Esophagus squamous epithelium (tissue), 5 donors: Measurements from ENCODE around the gene H6PD. TPM values are rescaled to one million over a fixed set of nuclear protein-coding genes. Genes with fewer than 3 reads are reported as not detected.

Experiments
- DNase-seq: peaks from one replicate; lab custom pipeline; 2025; lab: John Stamatoyannopoulos, UW
- H3K27ac ChIP-seq, 4 donors: fragments of 200-600 bp; sonication (generic); one replicate each; pipeline ENCODE4 v1.5.1; 2016 to 2019; ENCODE audit warnings: mild to moderate bottlenecking in 1 of 4
- H3K27me3 ChIP-seq, 4 donors: fragments of 200-600 bp; sonication (generic); 1 replicate in 3 of 4; 2 replicates in 1 of 4; pipeline versions ENCODE4 v1.5.1 to v1.6.0; 2017 to 2021; ENCODE audit warnings: antibody characterized with exemption in 1 of 4
- H3K36me3 ChIP-seq, 3 donors: fragments of 200-600 bp; sonication (generic); one replicate each; pipeline ENCODE4 v1.5.1; 2016 to 2019
- H3K4me1 ChIP-seq, 3 donors: fragments of 200-600 bp; sonication (generic); one replicate each; pipeline ENCODE4 v1.5.1; 2017 to 2019
- H3K4me3 ChIP-seq, 4 donors: fragments of 200-600 bp; sonication (generic); 1 replicate in 3 of 4; 2 replicates in 1 of 4; pipeline ENCODE4 v1.5.1; 2016 to 2019; ENCODE audit warnings: mild to moderate bottlenecking in 2 of 4, moderate library complexity in 1 of 4
- H3K9me3 ChIP-seq, 3 donors: fragments of 200-600 bp; sonication (generic); one replicate each; pipeline ENCODE4 v1.5.1; 2016 to 2019
- POLR2A ChIP-seq, 4 donors: fragments of 450-650 bp; IDR thresholded peaks; one replicate each; pipeline ENCODE4 v1.6.1; 2017; ENCODE audit warnings: antibody characterized with exemption in 4 of 4, mild to moderate bottlenecking in 4 of 4, moderate library complexity in 3 of 4
- WGBS, 2 donors: methylation state at CpG; one replicate each; pipeline ENCODE4 v1.1.5; 2018; 5-methylcytosine and 5-hydroxymethylcytosine counted together
- intact Hi-C: fragments of 100-400 bp; cut with DNase I; formaldehyde crosslinking; loops from one replicate; pipeline ENCODE4 v1.15.0; 2022
- total RNA-seq, 4 donors: library from RNA; depleted of rRNA; stranded (reverse); fragments of >200 nt; gene quantifications; one replicate each; pipeline ENCODE4 v1.1.0, GENCODE V29; 2016
- TF ChIP-seq, protein P1 (sequence below), 6 experiments: fragments of 450-650 bp in 4 of 6; fragments of 200-600 bp in 2 of 6; sonication (generic) in 2 of 6; IDR thresholded peaks; one replicate each; pipeline ENCODE4 v1.5.1; 2016 to 2019; ENCODE audit warnings: antibody characterized with exemption in 6 of 6, mild to moderate bottlenecking in 4 of 6, moderate library complexity in 4 of 6
- donor health status: DM: yes; HTN: yes; CAD: no.

H6PD gene
- total RNA-seq, 4 donors from 2014 or later = 10.6 to 35.5 (median 18.7) TPM

DNA sequence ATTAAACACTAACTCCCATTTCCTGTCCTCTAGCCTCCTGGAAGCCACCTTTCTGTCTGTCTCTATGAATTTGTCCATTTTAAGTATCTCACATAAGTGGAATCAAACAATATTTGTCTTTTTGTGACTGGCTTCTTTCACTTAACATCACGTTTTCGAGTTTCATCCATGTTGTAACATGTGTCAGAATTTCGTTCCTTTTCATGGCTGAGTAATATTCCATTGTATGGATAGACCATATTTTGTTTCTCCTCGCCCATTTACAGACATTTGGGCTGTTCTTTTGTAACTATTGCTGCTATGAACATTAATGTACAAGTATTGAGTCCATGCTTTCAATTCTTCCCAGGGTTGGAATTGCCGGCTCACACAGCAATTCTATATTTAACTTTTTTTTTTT is 15.7 kb upstream of the H6PD start:
- no peak overlapping the region for H3K27ac ChIP-seq
- H3K4me1 ChIP-seq = no peaks in the 10 kb centered on the region
- no peak overlapping the region for H3K4me3 ChIP-seq
- 56 to 59% methylated on average over 5 of the region's 5 CpGs for WGBS, 2 donors
- no peaks in the 10 kb centered on the region for H3K9me3 ChIP-seq
- intact Hi-C loops = no loop called here
- no peaks in the 10 kb centered on the region for H3K27me3 ChIP-seq
- DNase-seq = no peak
- TF ChIP-seq POLR2A (IDR thresholded peaks at IDR 0.05) = no peak
- TF ChIP-seq, protein P1, sequence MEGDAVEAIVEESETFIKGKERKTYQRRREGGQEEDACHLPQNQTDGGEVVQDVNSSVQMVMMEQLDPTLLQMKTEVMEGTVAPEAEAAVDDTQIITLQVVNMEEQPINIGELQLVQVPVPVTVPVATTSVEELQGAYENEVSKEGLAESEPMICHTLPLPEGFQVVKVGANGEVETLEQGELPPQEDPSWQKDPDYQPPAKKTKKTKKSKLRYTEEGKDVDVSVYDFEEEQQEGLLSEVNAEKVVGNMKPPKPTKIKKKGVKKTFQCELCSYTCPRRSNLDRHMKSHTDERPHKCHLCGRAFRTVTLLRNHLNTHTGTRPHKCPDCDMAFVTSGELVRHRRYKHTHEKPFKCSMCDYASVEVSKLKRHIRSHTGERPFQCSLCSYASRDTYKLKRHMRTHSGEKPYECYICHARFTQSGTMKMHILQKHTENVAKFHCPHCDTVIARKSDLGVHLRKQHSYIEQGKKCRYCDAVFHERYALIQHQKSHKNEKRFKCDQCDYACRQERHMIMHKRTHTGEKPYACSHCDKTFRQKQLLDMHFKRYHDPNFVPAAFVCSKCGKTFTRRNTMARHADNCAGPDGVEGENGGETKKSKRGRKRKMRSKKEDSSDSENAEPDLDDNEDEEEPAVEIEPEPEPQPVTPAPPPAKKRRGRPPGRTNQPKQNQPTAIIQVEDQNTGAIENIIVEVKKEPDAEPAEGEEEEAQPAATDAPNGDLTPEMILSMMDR (IDR thresholded peaks at IDR 0.05) = no peak
- no peaks in the 10 kb centered on the region for H3K36me3 ChIP-seq

DNA sequence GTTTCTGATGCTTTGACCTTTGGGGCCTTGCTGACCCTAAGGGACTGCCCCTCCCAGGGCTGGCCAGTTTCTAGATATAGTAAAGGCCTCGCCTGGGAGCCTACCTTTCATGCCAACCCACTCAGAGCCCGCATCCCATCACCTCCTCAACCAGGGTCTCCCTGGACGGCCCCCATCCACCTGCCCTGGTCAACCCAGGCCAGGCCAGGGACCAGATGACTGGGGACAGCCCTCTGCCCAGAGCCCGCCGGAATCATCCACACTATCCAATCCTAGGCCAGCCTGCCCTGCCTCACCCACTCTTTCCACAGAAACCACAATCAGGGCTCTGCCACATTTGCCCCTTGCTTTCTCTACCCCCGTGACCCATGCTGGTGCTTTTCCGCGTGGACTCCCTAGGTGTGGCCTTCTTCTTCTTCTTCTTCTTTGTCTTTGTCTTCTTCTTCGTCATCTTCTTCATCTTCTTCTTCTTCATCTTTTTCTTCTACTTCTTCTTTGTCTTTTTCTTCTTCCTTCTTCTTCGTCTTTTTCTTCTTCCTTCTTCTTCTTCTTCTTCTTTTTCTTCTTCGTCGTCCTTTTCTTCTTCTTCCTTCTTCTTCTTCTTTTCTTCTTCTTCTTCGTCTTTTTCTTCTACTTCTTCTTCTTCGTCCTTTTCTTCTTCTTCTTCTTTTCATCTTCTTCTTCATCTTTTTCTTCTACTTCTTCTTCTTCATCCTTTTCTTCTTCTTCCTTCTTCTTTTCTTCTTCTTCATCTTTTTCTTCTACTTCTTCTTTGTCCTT is 11.5 kb upstream of the H6PD start:
- Histone ChIP-seq H3K27ac (no peak overlapping the region), H3K27me3 (no peaks in the 10 kb centered on the region), H3K36me3 (no peaks in the 10 kb centered on the region), H3K4me3 (no peak overlapping the region), H3K9me3 (no peaks in the 10 kb centered on the region), H3K4me1 (no peaks in the 10 kb centered on the region)
- WGBS, 2 donors = 85 to 87% methylated on average over 13 to 14 of the region's 14 CpGs
- intact Hi-C loops = no loop called here
- no peak for DNase-seq
- TF ChIP-seq, protein P1 (IDR thresholded peaks at IDR 0.05) = no peak
- no peak for TF ChIP-seq POLR2A (IDR thresholded peaks at IDR 0.05)

DNA sequence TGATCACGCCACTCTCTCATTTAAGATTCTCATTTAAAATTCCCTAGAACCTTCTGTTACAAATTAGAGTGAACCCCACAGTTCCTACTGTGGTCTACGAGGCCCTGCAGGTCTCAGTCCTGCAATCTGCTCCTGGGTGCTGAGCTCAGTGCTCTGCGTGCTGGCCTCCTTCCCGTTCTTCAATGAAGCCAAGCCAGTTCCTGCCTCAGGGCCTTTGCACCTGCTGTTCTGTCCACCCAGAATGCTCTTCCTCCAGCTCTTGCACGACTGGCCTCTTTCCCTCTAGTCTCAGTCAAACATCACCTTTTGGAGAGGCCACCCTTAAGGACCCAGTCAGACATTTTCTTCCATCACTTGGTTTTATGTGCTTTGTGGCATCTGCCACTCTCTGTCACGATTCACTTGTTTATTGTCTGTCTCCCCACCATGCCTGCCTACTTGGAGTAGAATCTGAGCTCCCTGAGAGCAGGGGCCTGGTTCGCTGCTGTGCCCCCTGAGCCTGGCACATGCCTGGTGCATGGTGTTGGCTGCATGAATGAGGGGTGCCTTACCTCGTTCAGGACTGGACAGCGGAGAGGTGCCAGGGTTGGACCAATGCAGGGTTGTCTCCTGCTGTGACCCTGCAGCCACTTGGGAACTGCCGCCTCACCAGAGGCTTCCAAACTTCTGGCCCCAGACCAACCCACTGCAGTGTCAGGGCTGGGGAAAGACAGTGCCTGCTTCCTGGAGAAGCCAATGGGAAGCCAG is 9.7 kb upstream of the H6PD start:
- no peak overlapping the region for H3K27ac ChIP-seq
- H3K9me3 ChIP-seq = no peaks in the 10 kb centered on the region
- no peak for DNase-seq
- peaks cover 0 to 7% (median 0%) of the 10 kb centered on the region in 3 donors for H3K4me1 ChIP-seq
- intact Hi-C loops = no loop called here
- H3K36me3 ChIP-seq = no peaks in the 10 kb centered on the region
- 85 to 86% methylated on average over 8 to 10 of the region's 10 CpGs for WGBS, 2 donors
- H3K27me3 ChIP-seq = no peaks in the 10 kb centered on the region
- H3K4me3 ChIP-seq = no peak overlapping the region
- TF ChIP-seq, protein P1 (IDR thresholded peaks at IDR 0.05) = no peak
- no peak for TF ChIP-seq POLR2A (IDR thresholded peaks at IDR 0.05)

DNA sequence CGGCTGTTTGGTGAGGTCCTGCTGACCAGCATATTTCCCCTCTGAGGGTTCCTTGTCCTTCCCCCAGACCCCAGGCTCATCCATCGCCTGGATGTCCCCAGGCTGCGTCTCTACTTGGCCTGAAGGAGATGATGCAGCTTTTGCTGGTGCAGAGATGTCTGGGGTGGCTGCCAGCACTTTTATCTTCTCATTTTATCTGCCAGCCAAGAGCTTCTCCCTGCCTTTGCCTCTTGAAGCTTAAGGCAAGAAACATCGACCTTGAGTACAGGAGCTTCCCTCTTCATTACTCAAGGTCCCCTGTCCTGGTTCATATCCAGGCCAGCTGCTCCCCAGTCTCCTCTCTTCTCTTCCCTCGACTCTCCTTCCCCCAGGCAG is 9.2 kb upstream of the H6PD start:
- TF ChIP-seq, protein P1 (IDR thresholded peaks at IDR 0.05) = no peak
- TF ChIP-seq POLR2A (IDR thresholded peaks at IDR 0.05) = no peak
- no peak for DNase-seq
- H3K27me3 ChIP-seq = no peaks in the 10 kb centered on the region
- WGBS, 2 donors = 50 to 56% methylated on average over 3 to 5 of the region's 5 CpGs
- intact Hi-C loops = no loop called here
- H3K4me1 ChIP-seq = peaks cover 0 to 7% (median 0%) of the 10 kb centered on the region in 3 donors
- H3K4me3 ChIP-seq = no peak overlapping the region
- no peak overlapping the region for H3K27ac ChIP-seq
- H3K36me3 ChIP-seq = no peaks in the 10 kb centered on the region
- no peaks in the 10 kb centered on the region for H3K9me3 ChIP-seq

DNA sequence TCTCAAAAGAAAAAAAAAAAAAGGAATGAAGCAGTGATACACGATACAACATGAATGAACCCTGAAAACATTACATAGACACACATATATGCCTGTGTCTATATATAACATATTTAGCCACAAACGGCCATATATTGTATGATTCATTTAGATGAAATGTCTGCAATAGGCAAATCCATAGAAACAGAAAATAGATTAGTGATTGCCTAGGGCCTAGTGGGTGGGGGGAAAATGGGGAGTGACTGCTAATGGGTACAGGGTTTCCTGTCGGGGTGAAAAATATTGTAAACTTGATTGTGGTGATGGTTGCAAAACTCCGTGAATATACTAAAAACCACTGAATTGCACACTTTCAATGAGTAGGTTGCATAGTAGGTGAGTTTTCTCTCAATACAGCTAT is 6.0 kb upstream of the H6PD start:
- peaks cover 2 to 26% (median 8%) of the 10 kb centered on the region in 3 donors for H3K4me1 ChIP-seq
- H3K27ac ChIP-seq = no peak overlapping the region
- no peak overlapping the region for H3K4me3 ChIP-seq
- H3K9me3 ChIP-seq = no peaks in the 10 kb centered on the region
- TF ChIP-seq, protein P1 (IDR thresholded peaks at IDR 0.05) = no peak
- TF ChIP-seq POLR2A (IDR thresholded peaks at IDR 0.05) = no peak
- no peaks in the 10 kb centered on the region for H3K27me3 ChIP-seq
- H3K36me3 ChIP-seq = no peaks in the 10 kb centered on the region
- DNase-seq = no peak
- 43 to 47% methylated on average over 4 of the region's 4 CpGs for WGBS, 2 donors
- intact Hi-C loops = no loop called here
